Inflammatory macrophage treated with lipopolysaccharide for 4 hours (primary cell): ENCODE data around the gene ILDR2.
"Not testable (repeated sequence)": the region's sequence is repeated elsewhere in the genome, so short reads cannot be mapped to it uniquely, and the experiment has no call there.

Experiments
- DNase-seq: peaks from one replicate; pipeline ENCODE4 v3.0.0-alpha.2; 2020

ILDR2 gene

DNA sequence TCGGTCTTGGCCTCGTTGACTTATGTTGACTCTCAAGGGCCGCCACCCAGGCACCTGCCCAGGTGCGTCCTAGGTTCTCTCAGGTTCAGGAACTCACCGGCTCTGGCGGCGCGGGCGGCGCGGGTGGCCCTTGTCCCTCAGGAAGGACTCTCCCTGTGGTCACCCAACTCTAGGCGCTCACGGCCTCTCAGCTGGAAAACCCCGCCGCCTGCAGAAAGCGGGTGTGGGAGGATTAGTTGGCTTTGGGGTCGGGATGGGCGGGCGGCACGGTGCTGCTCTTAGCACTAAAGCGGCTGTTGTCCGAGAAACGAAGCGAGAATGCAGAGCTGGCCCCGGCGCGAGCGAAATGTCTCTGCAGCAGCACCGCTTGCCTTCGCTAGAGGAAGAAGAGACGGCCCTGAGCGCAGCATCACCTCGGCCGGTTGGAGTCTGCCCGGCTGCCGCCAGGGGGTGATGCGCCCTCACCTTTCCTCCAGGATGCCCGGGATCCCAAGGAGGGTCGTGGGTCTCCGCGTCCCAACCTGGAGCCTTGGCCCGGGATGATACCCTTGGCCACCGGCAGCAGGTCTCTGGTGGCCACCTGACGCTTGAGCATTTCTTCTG, 91.2 kb downstream of the ILDR2 start:
- peak; percentile 40 for DNase-seq

DNA sequence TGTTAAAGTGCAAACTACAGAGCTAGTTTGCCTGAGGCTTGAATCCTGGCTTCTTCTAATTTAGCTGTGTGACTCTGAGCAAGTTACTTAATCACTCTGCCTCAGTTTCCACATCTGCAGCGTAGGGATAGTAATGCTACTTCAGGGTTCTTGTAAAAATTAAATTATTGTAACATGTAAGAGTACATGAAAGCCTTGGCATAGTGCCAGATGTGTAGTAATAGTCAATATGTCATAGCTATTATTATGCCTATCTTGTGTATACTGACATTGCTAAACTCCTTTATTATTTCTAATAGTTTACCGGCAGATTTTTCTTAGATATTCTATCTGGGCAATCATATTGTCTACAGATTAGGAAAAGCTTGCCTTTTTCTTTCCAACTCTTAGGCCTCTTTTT, 92.4 kb downstream of the ILDR2 start:
- DNase-seq: peak; percentile 6

- DNase-seq: not testable (repeated sequence)
Measured at GRCh38 chr1:166878173-166878917, 97.0 kb downstream of the ILDR2 start.

DNA sequence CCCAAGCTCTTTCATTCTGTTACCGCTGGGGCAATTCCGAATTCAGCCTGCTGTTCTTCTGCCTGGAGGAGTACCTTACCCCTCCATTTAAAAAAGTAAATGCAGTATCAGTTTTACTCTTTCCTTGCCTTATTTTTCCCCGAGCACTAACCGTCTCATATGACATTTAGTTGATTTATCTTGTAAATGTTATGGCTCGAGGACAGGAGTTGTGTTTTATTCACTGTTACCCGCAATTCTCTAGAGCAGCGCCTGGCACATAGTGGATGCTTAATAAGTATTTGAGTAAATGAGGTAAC, 98.9 kb downstream of the ILDR2 start:
- no peak for DNase-seq

DNA sequence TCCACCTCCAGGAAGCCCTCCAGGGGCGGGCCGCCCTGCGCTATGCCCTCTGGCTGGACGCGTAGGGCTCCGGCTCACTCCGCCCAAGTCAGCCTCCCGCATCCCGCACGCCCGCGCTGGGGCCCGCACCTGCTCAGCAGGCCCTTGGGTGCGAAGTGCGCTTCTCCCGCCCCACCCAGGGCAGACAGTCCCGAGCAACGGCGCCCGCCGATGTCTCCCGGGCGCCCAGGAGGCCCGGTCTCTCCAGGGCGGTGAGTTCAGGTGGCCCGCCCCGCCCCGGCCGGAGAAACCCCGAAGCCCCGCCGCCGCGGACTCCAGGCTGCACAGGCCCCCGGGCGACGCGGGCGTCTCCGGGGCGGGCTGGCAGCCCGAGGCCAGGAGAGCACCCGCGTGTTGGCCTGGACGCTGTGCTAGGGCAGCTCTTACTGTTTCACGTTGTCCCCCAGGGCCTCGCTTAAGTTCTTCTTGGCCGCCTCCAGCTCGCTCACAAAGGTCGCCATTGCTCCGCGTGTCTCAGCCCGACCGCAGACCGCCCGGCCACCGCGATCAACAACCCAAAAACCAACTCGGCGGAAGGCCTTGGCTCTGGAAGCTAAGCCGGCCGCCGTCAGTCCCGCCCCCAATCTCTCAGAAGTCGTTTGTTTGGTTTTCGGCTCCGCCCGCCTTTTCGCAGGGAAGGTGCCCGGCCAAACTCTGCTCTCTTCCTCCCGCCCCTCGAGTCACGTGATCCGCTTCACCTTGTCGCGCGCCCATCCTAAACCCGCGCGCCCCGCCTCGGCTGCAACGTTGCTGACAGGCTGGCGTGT, 99.4 kb downstream of the ILDR2 start, which contains the start of gene TADA1:
TSS of gene TADA1 (minus strand) at position 531 of the 806 bp plus-strand sequence. CDS start at position 500, 31 bp downstream.
- DNase-seq: peak; percentile 94

- no peak for DNase-seq
Measured at GRCh38 chr1:166875302-166875733, 100.0 kb downstream of the ILDR2 start.

DNA sequence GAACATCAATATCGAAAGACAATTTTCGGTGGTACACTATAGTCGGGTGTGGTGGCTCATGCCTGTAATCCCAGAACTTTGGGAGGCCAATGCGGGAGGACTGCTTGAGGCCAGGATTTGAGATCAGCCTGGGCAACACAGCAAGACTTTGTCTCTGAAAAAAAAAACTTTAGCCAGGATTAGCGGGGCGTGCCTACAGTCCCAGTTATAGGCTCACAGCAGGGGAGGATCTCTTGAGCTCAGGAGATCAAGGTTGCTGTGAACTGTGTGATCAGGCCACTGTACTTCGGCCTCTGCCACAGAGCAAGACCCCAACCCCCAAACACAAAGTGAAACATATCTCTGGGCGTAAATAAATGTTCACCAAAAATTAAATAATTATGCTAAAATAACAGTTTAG, 100.9 kb downstream of the ILDR2 start:
- DNase-seq: no peak

GRCh38 chr1:166870584-166870983, 104.8 kb downstream of the ILDR2 start:
- no peak for DNase-seq

- no peak for DNase-seq
Measured at GRCh38 chr1:166869318-166870099, 105.8 kb downstream of the ILDR2 start.

DNA sequence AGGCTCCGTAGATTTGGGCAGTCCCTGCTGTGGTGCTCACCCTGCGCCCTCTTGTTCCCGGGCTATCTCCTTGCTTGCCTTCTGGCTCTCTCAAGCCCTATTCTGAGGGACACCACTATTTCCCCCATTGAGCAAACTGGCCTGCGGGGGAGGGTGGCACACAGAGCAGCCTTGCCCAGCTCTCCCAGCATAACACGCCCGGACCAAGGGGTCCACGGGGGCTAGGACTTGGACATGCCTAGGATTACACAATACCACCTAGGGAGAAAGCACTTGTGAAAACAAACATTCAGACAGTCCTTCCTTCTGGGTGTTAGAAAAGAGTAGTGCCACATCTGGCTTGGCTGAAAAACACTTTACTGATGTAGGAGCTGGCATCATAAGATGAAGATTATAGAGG, 106.7 kb downstream of the ILDR2 start:
- DNase-seq: no peak

GRCh38 chr1:166865926-166866325, 109.4 kb downstream of the ILDR2 start:
- DNase-seq: no peak

DNA sequence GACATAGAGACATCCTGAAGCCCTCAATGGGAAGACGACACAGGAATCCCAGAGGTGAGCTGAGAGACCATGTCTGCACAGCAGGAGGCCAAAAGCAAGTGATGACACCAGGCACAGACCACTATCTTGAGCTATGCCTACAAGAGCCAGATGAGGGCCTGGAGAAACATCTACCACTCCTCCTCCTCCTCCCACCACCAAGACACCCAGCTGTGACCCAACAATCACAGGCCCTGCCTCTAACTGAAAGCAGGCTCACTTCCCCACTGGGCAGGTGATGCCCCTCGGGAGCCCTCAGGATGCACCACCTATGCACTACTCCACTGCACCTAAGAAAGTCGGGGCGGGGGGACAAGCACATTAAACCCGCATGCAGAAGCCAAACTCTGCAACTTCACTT, 115.7 kb downstream of the ILDR2 start:
- no peak for DNase-seq

DNA sequence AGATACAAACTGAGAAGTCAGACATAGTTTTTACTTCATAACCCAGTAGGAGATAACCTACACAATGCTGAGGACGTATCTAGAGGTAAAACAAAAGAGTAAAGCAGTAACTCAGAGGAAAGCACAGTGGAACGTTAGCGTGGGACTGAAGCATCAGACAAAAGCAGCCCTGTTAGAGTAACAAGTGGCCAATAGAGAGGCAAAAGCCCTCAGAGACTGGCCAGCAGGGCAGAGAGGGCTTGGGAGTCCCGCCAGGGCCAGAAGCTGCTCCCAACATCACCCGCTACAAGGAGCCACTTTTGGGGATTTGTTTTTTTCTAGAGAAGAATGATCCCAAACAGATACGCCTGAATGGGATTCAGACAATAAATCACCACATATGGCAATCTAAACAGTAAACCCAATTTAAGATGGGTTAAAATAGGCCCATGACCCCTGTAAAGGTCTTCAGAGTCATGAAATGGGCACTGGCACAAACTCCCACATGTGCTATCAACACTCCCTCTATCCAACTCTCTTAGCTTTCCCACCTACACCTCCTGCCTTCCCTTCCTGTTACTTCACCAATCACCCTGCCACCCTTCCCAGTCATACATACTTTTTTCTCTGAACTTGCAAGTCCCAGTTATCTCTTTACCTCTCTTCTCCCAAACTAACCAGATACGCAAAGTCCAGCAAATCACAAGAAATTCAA, 116.5 kb downstream of the ILDR2 start:
- no peak for DNase-seq
